Renal pelvis (tissue), 4 donors: Measurements from ENCODE around the gene RNF166. TPM values are rescaled to one million over a fixed set of nuclear protein-coding genes. Genes with fewer than 3 reads are reported as not detected.

Source experiments
- DNase-seq: peaks from one replicate; pipeline ENCODE4 v3.0.0-alpha.2; 2013
- polyA plus RNA-seq, 3 donors: library from polyadenylated mRNA; unstranded; fragments of 120-200 nt; gene quantifications; one replicate each; pipeline ENCODE4 v1.2.1, GENCODE V29; 2013; ENCODE audit not compliant: insufficient read length in 3 of 3

The RNF166 gene
- polyA plus RNA-seq, 3 donors = 20.5 to 22.2 (median 20.7) TPM

- DNase-seq = no peak
These were observed 51.7 kb downstream of the RNF166 start for GRCh38 chr16:88654363-88655052.

- DNase-seq = no peak
These were observed 52.4 kb downstream of the RNF166 start for GRCh38 chr16:88653596-88654362.

GRCh38 chr16:88653101-88653500 lies 53.1 kb downstream of the RNF166 start:
- DNase-seq = no peak

DNA sequence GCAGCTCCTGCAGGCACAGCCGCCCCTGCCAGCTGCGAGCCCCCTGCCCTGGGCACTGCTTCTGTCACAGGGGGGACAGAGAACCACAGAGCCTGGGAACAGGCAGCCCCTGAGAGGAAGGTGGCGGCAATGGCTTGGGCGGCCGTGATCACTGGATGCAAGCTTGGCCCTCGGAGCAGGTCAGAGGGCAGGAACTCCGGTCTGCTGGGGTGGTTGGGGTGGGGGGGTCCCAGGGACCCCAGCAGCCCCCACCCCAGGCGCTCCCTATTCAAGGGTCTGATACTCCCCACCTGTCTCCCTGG lies 53.5 kb downstream of the RNF166 start:
- no peak for DNase-seq

- no peak for DNase-seq
These were observed 54.0 kb downstream of the RNF166 start for GRCh38 chr16:88651989-88652761.

GRCh38 chr16:88651276-88651988 lies 54.8 kb downstream of the RNF166 start:
- peak; percentile 84 for DNase-seq

GRCh38 chr16:88650749-88651275 lies 55.4 kb downstream of the RNF166 start, which contains the start of gene CYBA:
Gene CYBA (minus strand): TSS chr16:88651053. CDS start chr16:88651013, 40 bp downstream.
- DNase-seq = no peak

DNA sequence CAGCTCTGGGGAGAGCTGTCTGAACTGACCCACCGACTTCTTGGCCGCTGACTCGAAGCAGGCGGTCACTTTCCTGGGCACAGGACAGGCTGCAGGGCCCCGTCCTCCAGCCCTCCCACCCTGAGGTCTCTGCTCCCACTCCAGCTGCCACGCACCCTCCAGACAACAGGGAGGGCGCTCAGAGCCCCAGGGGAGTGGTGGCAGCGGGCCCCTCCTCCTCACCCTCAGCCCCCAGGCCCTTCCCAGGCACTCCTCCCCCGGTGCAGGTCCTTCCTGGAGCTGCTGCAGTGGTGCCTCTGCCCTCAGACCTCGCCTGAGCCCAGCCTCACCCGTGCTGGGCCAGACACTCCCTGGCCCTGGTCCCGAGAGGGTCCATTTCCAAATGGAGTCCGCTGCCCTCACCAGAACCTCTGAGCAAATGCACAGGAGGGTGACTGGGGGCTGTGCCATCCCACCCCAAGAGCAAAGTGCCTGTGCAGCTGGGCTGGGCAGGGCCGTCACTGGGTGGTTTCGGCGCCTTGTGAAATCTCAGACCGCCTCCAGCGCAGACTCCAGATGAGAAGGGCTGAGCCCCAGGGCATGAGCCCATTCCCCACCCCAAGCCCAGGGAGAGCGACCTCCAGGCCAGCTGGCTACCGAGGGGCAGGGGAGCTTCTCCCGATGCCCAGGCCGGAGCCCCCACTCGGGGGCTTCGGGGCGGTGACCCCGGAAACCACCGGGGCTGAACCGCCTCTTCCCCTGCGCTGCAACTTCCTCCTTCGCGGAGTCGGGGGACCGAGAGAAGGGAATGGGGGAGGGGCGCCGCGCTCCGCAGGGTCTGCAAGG lies 56.1 kb downstream of the RNF166 start:
- DNase-seq = no peak

GRCh38 chr16:88649195-88649923 lies 56.8 kb downstream of the RNF166 start:
- no peak for DNase-seq

GRCh38 chr16:88647178-88648070 lies 58.8 kb downstream of the RNF166 start:
- DNase-seq = no peak

Other genes starting within 250 kb of the RNF166 start
- 10 to 100 TPM; 40.9 to 47.5 (median 41.3) TPM for gene ZC3H18, start 136.0 kb downstream of the RNF166 start, polyA plus RNA-seq
- under 1 TPM in 1 of 3 donors, not detected in 2; 0.10 TPM for gene IL17C, start 67.8 kb downstream of the RNF166 start, polyA plus RNA-seq
- 100 to 1,000 TPM; 155 to 194 (median 158) TPM for gene CYBA, start 55.4 kb downstream of the RNF166 start, polyA plus RNA-seq
- 10 to 100 TPM; 41.0 to 49.1 (median 41.4) TPM for gene MVD, start 43.3 kb downstream of the RNF166 start, polyA plus RNA-seq
- 1 to 10 TPM in 2 of 3 donors, under 1 TPM in 1; 0.87 to 1.4 (median 1.2) TPM for gene SNAI3, start 19.9 kb downstream of the RNF166 start, polyA plus RNA-seq
- gene CTU2, start 95 bp upstream of the RNF166 start, polyA plus RNA-seq = 10 to 100 TPM; 10.8 to 19.5 (median 16.0) TPM
- 10 to 100 TPM; 44.6 to 59.0 (median 46.4) TPM for gene PIEZO1, start 78.8 kb upstream of the RNF166 start, polyA plus RNA-seq
- 10 to 100 TPM; 16.6 to 23.1 (median 22.1) TPM for gene CDT1, start 97.4 kb upstream of the RNF166 start, polyA plus RNA-seq
- gene APRT, start 105.5 kb upstream of the RNF166 start, polyA plus RNA-seq = 100 to 1,000 TPM; 106 to 129 (median 121) TPM
- 10 to 100 TPM; 25.2 to 28.3 (median 27.5) TPM for gene GALNS, start 150.5 kb upstream of the RNF166 start, polyA plus RNA-seq
- 10 to 100 TPM; 64.7 to 89.2 (median 78.6) TPM for gene TRAPPC2L, start 150.7 kb upstream of the RNF166 start, polyA plus RNA-seq
- gene PABPN1L, start 160.3 kb upstream of the RNF166 start, polyA plus RNA-seq = not detected